Activated naive CD4-positive, alpha-beta T cell treated with Interleukin-2 at 50 U/mL for 16 hours (primary cell): ENCODE data around the gene CXXC5.

ENCODE experiments used
- DNase-seq: peaks from one replicate; pipeline ENCODE4 v3.0.0-alpha.2; 2020

The CXXC5 gene

DNA sequence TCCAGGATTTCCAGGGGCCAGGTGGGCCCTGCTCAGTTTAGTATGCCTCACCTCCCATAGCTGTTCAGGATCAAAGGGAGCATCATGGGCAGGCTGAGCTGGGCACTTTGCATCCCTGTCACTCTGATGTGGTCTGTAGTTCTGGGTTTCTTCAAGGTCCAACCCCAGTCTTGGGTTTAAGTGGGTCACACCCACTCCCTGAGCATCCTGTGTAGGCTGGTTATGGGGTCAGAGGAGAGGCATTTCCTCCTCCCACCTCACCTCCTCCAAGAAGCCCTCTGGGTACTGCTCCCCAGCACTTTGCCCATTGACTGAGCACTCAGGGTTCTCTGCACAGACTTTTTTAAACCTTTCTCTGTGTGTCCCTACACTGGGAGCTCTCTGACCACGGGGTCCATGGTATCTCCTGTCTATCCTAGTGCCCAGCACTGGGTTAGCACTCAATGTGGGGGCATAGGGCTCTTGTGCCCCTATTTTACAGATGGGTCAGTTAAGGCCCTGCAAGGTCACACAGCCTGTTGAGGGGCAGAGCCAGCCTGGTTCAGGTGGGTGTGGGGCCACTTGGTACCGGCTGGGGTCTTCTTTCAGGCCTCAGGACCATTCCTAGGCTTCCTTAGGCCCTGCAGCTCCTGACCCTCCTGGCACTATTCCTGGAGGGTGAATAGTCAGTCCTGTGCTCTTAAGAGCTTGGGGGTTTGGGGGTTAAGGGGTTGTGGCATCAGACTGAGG lies 19.0 kb downstream of the CXXC5 start:
- DNase-seq, result no peak

DNA sequence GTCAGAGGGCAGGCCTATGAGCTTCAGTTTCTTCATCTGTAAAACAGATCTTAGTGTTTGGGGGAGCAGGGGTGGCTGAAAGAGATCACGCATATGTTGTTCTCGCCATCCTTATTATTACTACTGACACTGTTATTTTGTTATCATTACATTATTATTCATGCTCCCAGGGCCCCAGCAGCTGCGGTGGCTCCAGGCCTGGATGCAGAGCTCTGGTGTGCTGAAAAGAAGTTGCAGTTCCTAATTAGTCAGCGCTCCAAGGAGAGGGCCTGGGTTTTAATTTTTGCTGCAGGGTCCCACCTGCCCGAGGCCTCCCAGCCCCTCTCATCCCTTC lies 19.5 kb downstream of the CXXC5 start:
- no peak for DNase-seq

DNA sequence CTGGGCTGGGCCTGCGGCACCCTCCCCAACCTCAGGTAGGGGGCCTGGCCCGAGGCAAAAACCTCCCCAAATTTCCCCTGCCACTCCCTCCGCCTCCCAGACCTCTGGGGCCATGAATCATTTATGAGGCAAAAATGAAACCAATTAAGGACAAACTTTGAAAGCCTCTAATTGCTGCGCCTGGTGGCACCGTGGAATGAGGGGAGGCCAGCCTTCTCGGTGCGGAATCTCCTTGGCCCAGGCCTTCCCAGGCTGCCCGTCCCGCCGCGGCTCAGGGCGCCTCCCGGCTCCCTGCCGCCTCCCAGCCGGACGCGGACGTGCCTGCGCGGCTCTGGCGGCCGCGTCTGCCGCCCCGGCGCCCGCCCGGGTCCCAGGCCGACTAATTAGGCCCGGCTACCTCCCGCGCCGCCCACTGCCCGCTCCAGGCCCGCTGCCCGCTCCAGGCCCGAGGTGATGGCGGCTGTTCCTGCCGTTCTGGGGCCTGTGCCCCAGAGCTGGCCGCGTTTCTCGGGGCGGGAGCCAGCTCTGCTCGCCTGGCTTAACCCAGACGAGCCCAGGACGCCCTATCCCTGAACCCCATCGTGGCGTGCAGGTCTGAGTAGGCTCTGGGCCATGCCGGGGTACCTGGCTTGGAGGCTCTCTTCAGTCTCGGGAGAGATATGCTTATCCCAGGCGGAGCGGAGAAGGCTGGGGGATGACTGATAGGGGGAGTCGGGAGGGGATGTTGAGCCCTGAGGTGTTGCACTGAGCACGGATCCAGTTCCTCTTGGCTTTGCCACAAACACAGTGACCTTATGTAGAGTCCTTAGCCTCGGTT lies 20.1 kb downstream of the CXXC5 start:
- DNase-seq, result peak; percentile 45

DNA sequence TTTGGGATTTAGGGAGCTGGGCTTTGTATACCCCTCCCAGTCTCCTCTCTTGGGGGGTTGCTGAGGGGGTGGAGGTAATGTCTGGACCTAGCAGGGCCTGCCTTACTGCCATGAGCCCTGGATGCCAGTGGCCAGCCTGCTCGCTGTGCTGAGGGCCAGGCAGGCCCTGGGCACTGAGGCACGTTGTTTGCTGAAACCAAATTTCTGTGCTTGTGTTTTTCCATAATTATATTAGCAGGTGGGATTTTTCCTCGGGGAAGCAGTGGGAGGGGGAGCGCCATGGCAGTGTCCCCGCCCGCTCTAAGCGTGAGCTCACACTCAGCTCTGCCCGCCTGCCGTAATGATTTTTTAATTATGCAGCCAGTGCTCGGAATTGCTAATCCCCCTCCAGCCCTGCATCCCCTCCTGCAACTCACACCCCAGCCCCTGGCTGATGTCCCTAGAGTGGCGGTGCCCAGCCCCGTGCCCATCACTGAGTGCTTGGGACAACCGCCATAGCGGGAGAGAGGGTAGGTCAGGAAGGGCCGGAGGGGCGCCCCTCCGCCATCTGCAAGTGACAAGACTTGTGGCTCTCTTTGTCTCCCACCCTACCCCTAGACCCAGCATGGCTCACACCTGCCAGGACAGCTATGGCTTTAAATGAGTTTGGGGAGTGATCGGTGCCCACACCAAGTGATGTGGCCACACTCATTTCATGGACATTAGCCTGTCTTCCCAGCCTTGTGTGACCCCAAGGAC lies 20.9 kb downstream of the CXXC5 start:
- no peak for DNase-seq

DNA sequence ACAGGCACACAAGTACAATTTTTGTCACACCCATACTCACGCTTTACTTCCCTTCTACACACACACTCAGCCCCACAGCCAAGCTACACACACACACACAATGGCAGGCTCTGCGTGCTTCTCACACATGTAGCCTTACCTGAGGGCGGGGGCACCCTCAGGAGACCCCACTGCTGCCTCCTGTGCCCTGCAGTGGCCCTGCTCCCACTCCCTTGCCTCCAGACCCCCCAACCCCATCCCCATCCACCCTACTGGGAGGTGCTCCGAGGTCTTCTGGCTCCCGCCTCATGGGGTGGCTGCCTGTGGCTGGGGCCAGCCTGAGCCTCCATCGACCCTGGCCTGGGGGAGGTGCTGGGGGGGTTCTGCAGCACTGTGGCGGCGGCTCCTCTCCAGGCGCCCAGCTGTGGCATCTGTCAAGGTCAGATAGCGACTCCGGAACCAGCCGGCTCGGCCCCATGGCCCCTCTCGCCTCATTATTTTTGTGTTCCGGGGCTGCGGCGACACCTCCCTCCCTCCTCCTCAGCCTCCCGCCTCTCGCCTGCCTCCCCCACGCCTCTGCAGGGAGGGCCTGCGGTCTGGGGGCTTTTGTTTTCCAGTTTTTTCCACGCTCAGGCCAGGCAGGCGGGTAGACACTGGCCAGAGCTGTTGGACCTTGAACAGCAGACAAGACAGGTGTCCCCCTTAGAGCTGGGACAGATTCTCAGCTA lies 21.7 kb downstream of the CXXC5 start:
- no peak for DNase-seq

DNA sequence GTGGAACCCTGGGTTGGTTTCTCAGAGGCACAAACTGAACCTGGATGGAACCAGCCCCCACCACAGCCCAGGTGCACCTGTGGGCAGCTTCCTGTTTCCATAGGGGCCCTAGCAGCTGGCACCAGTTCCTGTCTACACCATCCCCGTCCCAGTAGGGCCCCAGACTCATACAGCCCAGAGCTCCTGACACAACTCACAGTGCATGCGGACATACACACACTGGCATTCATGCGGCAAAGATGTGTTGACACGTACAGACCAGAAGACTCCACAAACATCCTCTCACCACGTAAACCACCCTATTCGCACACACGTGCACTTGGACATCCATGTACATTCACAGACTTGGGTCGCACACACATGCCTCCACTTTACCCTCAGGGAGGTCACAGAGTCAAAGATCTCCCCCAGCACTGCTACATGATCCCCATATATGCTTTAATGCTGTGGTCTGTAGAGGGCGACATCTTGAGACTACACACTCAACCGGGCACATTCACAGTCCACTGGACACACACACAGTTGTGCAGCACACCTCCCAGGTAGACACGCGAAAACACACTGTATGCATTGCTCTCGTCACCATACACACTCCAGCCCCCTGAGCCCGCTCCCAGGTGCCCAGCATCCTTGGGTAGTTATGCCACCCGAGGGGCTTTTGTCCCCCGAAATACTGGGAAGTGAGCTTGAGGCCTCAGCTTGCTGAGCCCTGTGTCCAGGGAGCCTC lies 22.4 kb downstream of the CXXC5 start:
- DNase-seq, result no peak

DNA sequence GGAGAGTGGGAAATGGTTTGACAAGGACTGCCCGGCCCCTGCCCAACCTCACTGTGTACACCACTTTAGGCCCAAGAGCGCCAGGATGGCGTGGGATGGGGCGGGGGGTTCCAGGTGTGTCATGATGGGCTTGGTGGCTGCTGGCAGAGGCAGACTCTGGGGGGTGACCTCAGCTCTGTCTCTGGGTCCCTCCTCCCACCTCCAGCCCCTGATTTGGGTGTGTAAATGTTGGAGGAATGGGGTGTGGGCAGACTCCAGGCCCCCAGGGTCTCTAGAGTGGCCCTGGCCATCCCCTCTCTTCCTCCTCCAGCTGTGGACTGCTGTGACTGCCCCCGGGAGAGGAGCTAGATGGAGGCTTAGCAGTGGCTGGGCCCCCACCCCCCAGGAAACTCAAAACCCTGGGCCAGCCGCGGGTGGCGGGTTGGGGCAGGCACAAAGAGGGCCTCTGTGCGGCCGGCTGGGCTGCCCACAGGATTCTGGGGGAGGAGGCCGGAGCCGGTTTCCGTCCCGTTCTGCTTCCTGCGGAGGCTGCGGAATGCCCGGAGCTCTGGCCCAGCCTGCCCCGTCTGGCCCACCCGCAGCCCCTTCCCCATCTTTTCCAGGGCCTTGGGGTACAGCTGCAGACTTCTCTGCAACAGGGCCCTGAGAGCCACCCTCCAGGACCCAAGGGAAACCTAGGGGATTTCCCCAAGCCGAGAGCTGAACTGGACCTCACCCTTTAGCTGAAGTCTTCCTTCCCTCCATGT lies 23.1 kb downstream of the CXXC5 start:
- DNase-seq, result no peak

DNA sequence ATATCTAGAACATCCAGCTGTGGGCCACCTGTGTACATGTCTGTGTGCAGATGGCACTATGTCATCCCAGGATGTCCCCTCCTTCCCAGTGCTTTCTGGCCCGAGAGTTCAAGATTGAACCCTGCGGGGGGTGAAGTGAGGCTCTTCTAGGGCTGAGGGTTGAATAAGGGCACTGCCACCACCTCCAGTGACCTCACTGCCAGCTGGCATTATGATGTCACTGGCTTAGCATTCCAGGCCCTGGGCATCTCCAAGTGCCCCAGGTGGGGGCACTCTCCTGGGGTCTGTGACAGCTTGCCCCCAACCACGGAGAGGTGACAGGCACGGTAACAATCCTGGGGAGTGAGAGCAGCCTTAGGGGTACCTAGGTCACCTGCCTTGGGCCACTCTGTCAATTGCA lies 27.1 kb downstream of the CXXC5 start:
- no peak for DNase-seq

DNA sequence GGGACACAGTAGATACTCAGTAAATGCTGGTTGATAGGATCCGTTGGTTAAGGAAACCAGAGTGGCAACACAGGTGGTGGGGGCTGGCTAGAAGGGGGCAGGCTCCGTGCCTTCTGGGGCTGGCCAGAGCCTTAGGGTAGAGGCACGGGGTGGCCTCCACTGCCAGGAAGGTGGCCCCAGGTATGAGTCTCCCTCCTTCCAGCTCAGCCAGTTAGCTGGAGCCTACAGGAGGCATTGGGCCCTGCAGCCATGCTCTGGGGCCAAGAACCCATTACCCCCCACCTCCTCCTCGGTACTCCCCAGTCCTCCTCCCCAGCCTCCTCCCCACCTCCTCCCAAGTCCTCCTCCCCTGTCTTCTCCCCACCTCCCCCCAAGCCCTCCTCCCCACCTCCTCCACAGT lies 27.7 kb downstream of the CXXC5 start:
- DNase-seq, result no peak

DNA sequence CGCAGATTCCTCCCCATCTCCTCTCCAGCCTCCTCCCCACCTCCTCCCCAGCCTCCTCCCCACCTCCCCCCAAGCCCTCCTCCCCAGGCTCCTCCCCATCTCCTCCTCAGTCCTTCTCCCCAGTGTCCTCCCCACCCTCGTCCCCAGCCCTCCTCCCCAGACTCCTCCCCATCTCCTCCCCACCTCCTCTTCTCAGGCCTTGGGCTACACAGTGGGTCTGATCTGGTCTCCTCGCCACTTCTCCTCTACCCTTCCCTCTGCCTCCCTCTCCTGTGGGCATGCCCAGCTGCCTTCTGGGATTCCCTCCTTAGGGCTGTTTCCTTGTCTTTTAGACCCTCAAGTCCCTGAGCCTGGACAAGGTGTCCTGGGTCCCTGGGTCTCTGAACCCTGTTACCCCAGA lies 28.3 kb downstream of the CXXC5 start:
- no peak for DNase-seq

DNA sequence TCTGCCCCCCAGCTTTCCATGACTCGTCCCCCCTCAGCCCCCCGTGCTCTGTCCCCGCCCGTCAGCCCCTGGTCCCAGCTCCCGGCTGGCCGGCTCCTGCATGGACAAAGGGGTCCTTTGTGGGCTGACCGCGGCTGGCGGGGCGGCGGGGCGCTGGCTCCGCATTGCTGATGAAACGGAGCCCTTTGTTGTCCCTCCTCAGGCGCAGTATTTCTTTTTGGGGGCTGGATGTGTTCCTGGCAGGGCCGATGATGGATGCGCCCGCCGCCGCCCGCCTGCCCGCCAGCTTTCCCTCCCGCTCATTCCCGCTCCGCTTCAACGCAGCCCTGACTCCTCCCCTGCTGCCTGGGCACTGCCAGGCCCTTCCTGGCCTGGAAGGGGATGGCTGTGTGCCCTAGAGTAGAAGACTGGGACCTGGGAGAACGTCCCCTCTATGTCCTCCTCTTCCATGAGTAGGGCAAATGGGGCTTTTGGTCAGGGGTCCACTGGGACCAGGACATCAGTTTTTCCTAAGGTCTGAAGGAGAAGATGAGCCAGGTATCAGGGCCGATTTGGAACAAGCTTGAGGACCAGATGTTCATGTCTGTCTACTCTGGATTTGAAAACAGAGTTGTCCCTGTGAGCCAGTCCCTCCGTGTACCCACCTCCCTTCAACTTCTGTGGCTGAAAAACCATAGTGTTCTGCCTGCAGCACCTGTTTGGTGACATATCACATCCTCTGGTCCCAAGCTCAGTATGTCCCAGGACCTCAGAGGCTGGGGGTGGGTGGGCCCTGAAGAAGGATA lies 29.0 kb downstream of the CXXC5 start:
- no peak for DNase-seq

DNA sequence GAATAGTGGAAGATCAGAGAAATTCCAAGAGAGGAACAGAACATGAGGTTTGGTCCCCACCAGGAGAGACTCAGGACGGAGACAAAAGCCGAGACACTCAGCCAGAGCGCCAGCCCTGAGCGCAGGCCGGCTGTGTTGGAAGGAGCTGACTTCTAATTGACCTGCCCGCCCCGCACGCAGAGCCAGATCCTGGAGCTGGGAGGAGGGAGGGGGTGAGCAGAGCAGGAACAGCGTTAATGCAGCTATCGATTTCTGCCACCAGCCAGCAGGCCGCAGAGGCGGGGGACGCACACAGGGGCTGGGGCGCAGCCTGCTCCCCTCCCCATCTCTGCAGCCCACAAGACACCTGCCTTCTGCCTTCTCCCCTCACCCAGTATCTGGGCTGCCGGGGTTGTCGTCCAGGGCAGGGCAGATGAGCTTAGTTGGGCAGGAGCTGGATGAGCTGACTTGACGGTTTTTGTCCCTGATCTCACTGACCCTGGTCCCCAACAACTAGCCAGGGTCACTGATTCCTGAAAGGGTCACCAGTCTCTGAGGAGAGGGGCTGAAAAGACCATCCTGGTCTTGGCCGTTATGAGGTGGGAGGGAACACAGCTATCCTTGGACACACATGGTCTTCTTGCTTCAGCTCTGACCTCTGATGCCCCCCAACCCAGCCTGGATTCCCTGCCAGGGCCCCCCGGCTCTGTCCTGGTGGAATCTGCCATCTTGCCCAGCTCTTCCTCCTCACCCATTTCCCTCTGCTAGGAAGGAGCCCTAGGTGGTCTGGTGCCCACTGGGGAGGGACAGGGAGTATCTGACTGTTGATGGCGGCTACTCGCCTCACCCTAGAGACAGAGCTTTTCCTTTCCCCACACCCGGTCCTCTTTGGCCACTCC lies 29.8 kb downstream of the CXXC5 start:
- no peak for DNase-seq

DNA sequence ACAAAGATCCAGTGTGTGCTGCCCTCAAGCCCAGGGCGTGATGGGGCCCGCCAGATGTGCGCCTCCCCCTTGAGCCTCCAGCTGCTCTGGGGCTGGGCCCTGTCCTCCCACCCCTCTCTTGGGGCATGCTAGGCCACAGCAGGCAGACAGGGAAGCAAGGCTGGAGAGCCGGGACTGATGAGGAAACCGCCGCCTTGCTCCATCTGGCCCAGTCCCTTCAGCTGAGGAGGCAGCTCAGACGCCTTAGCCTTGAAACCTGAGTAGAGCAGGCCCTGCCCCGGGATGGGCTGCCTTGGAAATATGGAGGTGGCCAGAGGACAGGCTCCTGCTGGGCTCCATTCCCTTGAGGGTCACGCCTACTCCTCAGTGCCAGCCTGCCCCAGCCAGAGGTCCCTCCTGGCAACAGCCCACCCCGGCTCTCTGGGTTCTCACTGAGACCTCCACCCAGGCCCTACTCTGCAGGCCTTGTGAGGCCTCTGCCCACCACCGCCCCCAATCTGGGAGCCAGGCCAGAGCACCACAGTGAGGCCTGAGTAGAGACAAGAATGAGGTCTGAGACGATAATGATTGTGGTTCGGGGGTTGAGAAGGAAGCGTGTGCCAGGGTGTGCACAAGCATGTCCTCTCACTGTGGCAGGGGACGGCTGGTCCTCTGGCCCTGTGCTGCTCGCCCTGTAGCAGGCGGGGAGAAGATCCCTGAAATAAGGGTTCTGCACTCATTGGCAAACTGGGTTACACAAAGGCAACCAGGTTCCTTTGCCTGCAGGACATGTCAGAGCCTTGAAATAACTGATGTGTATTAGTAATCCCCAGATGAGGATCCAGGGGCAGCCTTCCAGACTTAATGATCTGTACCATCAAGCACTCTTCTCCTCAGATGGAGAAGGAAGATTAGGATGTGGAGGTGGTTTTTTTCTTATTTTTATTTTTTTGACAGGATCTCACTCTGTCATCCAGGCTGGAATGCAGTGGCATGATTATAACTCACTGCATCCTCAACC lies 30.9 kb downstream of the CXXC5 start:
- no peak for DNase-seq

DNA sequence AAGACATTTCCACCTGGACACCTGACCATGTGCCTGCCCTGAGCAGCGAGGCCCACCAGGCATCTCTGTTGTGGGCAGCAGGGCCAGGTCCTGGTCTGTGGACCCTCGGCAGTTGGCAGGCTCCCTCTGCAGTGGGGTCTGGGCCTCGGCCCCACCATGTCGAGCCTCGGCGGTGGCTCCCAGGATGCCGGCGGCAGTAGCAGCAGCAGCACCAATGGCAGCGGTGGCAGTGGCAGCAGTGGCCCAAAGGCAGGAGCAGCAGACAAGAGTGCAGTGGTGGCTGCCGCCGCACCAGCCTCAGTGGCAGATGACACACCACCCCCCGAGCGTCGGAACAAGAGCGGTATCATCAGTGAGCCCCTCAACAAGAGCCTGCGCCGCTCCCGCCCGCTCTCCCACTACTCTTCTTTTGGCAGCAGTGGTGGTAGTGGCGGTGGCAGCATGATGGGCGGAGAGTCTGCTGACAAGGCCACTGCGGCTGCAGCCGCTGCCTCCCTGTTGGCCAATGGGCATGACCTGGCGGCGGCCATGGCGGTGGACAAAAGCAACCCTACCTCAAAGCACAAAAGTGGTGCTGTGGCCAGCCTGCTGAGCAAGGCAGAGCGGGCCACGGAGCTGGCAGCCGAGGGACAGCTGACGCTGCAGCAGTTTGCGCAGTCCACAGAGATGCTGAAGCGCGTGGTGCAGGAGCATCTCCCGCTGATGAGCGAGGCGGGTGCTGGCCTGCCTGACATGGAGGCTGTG lies 32.4 kb downstream of the CXXC5 start:
- DNase-seq, result no peak

DNA sequence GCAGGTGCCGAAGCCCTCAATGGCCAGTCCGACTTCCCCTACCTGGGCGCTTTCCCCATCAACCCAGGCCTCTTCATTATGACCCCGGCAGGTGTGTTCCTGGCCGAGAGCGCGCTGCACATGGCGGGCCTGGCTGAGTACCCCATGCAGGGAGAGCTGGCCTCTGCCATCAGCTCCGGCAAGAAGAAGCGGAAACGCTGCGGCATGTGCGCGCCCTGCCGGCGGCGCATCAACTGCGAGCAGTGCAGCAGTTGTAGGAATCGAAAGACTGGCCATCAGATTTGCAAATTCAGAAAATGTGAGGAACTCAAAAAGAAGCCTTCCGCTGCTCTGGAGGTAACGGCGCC lies 32.9 kb downstream of the CXXC5 start:
- no peak for DNase-seq

DNA sequence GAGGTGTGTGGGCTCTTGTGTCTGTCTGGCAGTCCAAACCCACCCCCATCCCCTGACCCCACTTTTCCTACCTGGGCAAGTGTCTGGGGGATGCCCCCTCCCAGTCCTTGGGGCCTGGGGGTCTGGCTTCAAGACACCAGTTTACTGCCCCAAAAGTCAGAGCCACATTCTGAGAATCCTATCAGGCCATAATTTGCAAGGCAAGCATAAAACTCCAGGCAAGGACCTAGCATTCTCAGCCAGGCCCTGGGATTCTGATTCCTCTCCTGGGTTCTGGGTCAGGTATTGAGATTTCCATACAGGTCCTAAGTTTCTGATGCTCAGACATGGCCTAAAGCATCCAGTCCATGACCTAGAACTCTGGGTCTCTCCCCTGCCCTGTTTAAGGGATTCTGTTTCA lies 33.3 kb downstream of the CXXC5 start:
- DNase-seq, result no peak

DNA sequence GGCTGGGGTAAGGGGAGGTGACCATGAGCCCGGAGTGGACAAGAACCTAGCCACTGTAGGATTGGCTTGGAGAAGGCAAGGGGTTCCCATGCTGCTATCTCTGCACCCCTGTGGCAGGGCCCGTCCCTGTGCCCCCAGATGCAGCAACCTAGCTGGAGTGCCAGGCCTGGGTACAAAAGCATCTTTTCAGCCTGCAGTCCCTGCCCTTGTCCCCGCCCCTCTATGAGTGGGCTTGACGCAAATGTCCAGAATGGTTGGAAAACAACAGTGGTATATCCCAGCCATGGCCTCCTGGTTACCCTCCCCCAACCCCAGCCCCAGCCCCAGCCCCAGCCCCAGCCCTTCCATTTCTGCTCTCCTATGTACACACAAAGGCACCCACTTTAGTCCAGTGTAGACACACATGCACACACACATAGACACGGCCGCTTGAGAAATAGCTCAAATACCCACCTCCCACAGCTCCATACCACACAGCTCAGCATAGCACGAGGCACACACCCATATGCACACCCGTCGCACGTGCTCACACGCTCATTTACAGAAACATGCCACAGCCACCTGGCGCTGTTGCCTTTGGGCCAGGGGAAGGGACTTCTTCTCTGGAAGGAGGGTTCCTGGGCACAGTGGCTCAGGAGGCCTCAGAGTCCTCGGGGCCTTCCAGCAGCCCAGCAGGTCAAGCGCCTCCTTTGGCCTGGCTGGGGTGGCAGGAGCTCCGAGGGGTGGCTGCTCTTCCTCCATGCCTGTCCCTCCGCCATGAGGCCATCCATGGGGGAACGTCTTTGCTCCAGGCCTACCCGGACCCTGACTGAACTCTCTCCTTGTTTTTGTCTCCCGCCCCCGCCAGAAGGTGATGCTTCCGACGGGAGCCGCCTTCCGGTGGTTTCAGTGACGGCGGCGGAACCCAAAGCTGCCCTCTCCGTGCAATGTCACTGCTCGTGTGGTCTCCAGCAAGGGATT lies 34.1 kb downstream of the CXXC5 start:
- no peak for DNase-seq
